ENCODE results near the gene ALDH1A1.

The ALDH1A1 gene

DNA sequence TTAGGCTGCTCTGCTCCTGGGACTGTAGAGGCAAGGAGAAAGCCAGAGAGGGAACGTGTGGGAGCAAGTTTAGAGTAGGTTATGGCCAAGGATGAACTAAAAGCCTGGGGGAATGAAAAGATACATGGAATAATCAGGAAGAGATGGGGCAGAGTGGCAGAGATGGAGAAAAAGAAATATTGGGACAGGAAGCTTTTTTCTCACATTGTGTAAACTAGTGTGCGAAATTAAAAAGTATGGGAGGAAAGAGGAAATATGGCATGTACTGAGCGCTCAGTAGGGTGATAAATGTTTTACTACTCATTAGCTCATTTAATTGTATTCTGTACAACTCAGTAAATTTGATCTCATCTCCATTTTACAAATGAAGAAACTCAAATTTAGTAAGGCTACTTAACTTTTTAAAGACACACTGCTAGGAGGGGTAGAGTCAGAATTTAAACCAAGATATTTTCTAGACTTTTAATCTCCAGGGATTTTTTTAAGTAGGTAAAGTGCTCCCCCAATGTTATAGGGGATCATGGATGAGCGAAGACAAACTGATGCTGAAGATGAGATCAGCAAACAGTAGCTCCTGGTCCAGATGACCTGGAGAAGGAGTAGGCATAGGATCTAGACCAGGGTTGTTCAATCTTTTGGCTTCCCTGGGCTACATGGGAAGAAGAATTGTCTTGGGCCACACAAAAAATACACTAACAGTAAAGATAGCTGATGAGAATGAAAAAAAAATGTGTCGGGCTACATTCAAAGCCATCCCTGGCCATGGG, 30.8 kb downstream of the ALDH1A1 start:
- TF ChIP-seq ZFX (IDR thresholded peaks at IDR 0.05; ENCODE audit: borderline replicate concordance): no peak
- TF ChIP-seq, protein P1, sequence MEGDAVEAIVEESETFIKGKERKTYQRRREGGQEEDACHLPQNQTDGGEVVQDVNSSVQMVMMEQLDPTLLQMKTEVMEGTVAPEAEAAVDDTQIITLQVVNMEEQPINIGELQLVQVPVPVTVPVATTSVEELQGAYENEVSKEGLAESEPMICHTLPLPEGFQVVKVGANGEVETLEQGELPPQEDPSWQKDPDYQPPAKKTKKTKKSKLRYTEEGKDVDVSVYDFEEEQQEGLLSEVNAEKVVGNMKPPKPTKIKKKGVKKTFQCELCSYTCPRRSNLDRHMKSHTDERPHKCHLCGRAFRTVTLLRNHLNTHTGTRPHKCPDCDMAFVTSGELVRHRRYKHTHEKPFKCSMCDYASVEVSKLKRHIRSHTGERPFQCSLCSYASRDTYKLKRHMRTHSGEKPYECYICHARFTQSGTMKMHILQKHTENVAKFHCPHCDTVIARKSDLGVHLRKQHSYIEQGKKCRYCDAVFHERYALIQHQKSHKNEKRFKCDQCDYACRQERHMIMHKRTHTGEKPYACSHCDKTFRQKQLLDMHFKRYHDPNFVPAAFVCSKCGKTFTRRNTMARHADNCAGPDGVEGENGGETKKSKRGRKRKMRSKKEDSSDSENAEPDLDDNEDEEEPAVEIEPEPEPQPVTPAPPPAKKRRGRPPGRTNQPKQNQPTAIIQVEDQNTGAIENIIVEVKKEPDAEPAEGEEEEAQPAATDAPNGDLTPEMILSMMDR (IDR thresholded peaks at IDR 0.05): no peak
- no peak overlapping the region for H3K27ac ChIP-seq

DNA sequence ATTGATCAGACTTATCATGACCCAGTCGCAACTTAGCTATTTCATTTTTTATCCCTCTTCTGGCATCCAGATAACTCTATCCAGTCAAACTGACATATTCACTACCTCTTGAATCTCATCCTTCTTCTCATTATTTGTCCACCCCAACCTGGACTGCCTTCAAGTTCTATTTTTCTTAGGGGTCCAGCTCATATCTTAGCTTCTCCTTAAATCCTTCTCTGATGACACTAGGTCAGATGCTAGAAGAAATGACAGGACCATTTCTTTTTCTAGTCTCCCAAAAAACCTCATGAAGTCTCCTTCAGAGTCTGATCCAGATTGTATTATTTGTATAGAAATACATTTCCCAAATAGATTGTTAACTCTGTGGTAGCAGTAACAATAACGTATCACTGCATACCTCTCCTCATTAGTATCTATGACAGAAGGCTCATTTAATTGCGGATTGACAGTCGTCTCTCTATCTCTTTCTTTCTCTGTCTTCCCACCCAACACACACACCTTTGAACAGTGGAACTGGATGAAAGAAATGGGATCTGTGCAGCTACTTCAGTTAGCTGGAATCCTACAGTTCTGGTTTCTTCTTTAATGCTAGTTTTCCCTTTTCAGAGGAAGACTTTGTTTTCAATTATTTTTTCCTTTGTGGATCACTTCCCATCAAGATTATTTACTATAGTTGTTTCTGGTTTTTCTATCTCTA, 33.5 kb downstream of the ALDH1A1 start:
- H3K27ac ChIP-seq: no peak overlapping the region
- no peak for TF ChIP-seq ZFX (IDR thresholded peaks at IDR 0.05; ENCODE audit: borderline replicate concordance)
- TF ChIP-seq, protein P1 (IDR thresholded peaks at IDR 0.05): no peak

DNA sequence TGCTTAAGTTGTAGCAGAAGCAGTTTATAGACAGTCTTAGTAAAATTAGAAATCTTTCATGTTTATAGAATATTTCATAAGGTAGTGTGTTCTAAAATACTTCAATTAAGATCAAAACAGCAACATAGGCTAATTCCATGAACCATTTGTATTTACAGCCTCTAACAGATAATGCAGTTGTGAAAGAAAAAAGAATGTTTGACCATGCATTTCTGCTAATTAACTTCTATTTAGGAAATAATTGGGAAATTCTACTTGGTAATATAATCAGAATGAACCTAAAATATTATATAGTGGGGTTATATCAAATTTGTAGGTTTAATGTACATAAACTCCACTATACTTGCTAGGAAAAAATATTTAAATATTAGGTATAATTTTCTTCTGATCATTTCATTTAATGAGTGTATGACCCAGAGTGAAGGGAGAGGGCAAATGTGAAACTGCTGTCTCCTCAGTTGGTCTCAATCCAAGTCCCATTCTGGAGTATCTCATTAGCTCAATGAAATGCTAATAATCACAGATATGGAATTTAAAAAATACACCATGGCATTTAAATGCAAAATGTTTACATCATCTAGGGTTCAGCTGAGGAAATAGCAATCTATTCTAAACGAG, 34.9 kb downstream of the ALDH1A1 start:
- no peak overlapping the region for H3K27ac ChIP-seq
- TF ChIP-seq, protein P1 (IDR thresholded peaks at IDR 0.05): no peak
- no peak for TF ChIP-seq ZFX (IDR thresholded peaks at IDR 0.05; ENCODE audit: borderline replicate concordance)

DNA sequence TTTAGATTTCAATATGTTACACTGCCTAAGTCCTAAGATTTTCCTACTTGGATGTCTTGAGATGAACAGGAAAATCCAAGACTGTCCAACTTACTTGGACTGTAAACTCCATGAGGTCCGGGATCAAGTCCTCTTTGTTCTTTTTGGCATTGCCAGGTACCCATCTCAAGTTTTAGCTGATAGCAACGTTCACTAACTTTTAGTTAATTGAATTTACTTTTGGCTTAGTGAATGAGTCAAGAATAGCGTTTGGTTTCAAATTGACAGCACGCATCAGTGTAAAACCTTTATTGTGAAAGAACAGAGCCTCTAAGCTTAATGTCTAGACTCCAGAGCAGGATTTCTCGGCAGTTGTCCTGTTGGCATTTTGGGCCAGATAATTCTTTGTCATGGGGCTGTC, 37.2 kb downstream of the ALDH1A1 start:
- no peak overlapping the region for H3K27ac ChIP-seq
- TF ChIP-seq, protein P1 (IDR thresholded peaks at IDR 0.05): no peak
- no peak for TF ChIP-seq ZFX (IDR thresholded peaks at IDR 0.05; ENCODE audit: borderline replicate concordance)

DNA sequence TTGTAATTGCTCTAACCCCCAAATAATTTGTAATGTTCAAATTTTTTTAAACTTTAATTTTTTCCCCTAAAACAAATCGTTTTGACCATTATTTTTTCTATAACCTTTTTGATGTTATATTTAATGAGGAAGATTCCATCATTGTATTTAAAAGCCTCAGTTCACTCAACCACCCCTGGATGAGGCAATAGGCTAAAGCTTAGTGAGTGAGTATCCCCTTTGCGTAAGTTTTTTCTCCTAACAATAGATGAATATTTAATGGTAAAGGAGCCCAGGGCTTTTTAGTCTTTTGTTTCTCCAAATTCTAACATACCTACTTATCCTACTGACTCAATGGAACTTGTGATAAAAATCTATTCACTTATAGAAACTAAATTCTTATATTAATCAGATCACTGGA, 38.1 kb downstream of the ALDH1A1 start:
- TF ChIP-seq, protein P1 (IDR thresholded peaks at IDR 0.05): no peak
- no peak for TF ChIP-seq ZFX (IDR thresholded peaks at IDR 0.05; ENCODE audit: borderline replicate concordance)
- H3K27ac ChIP-seq: no peak overlapping the region

DNA sequence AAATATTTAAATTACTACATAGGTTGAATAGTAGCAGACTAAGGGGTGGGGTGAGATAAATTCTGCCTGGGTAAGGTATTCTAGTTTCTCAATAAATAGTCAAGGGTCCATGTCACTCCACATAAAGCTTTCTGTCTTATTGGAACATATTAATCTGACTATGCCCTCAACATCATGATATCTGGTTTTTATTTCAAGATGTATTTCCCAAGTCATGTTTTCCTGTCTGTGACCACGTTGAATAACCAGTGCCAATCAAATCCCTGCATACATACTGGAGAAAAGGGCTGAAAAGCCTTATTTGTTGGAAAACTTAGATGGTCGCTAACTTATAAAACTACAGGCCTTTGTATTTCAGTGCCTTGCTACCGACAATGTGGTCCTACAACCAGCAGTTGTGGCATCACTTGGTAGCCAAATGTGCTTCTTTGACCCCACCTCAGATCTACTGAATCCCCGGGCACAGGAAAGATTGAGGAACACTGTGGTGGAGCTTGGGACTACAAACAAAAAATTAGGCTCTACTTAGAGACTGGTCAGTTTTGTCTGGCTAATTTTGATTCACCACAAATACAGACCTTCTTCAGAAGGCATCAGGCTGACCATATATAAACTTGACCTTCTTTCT, 39.4 kb downstream of the ALDH1A1 start:
- H3K27ac ChIP-seq: no peak overlapping the region

More for the DNA sequence above, 39.4 kb downstream of the ALDH1A1 start:
- TF ChIP-seq, protein P1 (IDR thresholded peaks at IDR 0.05): no peak
- no peak for TF ChIP-seq ZFX (IDR thresholded peaks at IDR 0.05; ENCODE audit: borderline replicate concordance)
